GM10847 (cell line): ENCODE data around the gene ANO2.

Experiments used
- POLR2A ChIP-seq: IDR thresholded peaks from 2 replicates; pipeline ENCODE4 v1.6.1; 2011; ENCODE audit not compliant: insufficient read length; ENCODE audit errors: extremely low read depth

The ANO2 gene

DNA sequence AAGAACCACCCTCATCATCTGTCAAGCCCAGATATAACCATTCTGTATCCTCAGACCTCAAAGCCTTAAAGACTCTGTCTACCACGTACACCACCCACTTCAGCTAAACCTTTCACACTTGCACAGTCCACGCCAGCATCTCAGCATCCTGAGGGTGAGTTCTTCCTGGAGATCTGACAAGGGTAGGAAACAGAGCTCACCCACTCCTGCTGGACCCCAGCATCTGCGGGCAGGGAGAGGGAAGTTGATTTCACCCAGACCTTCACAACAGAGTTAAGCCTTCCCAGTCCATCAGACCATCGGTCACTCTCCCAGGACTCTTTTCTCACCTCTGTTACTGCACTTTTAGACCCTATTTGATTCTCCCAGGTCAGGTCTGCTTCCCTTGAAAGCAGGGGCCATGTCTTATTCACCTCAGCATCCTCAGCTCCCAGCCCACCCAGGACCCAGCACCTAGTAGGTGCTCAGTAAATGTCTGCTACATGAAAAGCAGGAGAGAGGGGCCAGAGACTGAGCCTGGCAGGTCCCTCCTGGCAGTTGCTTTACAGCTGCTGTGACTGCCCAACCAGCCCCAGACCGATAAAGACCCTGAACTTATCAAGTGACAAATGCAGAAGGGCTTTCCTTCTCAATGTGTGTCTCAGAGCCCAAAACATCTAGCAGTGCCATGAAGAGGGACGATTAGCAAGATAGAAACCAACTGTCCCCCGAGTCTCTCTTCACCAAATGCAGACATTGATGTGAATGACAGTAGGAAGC lies 34.1 kb downstream of the ANO2 start:
- no peak for TF ChIP-seq POLR2A

DNA sequence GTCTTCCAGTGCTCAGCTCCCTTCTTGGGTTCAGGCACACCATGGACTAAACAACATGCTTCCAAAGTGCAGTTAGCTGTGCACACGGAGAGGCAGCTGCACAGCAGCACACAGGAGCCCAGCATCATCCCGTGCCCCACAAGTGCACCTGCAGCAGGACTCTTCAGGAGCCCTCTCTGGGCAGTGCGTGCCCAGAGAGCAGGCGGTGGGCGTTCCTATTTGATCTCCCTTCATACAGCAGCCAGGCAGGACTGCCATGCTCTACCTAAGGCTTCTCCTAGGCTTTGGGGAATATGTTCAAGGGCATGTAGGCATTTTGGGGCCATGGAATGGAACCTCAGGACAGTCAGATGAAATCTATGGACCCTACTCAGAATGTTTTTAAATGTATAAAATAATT lies 35.5 kb downstream of the ANO2 start:
- TF ChIP-seq POLR2A = no peak

DNA sequence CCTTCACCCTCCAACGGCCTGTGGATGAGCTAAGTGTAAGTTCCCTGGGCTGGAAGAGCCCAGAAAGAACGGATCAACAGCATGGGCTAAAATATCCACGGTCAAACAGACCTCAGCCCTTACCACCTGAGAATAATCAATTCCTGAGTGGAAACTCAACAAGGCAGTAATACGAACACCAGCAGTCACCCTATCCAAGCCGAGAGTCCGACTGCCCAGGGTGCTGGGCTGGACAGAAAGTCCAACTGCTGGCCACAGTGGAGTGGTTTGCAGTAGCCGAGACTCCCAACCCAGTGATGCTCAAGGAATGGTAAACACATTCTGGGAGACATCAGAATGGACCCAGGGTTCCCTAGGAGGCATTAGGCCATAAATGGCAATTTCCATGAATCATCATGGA lies 36.8 kb downstream of the ANO2 start:
- TF ChIP-seq POLR2A = no peak

DNA sequence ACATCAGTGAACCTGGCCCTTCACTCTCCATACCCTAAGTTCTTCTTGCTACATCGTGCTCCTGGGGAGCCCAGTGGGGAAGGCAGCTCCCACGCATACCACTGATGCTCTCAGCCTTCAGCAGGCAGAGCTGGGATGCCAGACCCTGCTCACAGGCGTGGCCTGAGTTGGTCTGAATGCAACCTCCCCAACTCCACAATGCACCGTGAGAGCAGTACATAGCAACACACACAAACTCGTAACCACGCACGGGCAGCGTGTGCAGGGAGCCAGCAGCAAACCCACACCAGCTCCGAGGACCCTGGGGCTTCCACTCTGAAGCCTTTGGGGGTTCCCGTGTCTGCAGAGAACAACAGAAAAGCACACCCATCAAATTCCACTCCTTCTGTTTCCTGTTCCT lies 37.3 kb downstream of the ANO2 start:
- TF ChIP-seq POLR2A = no peak

DNA sequence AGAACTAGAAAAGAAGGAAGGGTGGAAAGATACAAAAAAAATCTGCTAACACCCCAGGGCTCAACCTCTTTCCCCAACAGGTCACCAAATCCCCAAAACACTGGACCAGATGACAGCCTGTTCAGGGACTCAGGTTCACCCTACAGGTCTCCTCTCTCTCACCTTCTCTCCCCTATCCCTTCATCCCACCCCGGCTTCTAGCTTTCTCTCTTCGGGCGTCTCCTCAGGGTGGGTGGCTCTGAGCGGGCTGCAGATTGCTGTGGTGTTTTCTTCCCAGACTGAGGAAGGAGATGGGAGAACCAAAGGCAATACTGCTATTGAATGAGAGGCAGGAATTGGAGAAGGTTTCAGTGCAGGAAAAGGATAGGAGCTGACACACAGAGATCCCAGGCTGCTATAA lies 39.3 kb downstream of the ANO2 start:
- no peak for TF ChIP-seq POLR2A

DNA sequence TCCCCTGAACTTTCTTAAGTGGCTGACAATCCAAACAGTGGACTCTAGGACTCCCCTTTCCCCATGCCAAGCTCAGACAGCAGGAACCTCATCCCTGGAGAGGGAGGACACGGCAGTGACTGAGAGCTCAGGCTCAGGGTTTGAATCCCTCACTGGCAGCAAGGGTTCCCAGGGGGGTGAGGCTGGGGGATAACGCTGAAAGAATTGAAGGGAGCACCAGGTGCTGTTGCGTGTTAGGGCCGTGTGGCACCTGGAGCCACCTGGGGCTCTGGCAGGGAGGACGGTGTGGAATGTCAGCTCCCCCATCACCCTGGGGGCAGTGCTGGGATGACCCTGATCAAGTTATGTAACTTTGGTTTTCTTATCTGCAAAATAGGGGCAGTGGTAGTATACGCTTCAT lies 40.1 kb downstream of the ANO2 start:
- TF ChIP-seq POLR2A = no peak

DNA sequence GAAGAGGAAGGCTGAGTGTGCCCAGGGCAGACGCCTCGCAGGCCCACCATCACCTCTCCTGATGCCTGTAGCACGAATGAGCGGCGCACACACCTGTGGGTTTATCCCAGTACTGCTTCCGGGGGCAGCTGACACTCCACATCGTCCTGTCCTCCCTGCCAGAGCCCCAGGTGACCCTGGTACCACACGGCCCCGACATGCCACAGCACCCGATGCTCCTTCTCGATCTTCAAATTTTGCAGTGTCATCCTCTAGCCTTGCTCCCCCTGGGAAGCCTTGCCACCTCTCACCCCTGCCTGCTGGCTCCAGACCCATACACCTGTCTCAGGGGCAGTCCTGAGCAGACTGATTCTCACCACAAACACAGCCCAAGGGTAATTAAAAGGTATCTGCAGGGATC lies 40.6 kb downstream of the ANO2 start:
- TF ChIP-seq POLR2A = no peak

DNA sequence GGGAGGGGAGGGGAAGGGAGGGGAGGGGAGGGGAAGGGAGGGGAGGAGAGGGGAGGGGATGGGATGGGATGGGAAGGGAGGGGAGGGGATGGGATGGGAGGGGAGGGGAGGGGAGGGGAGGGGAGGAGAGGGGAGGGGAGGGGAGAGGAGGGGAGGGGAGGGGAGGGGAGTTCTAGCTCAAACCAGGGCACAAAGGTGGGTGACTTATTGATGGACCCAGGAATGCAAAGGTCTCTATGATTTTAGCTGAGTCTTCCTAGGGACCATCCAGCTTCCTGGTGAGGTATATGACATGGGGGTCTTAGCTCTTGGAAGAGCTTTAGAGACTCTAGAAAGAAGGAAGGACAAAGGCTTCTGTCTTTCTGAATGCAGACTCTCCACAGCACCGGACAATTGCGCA lies 42.3 kb downstream of the ANO2 start:
- TF ChIP-seq POLR2A = no peak

DNA sequence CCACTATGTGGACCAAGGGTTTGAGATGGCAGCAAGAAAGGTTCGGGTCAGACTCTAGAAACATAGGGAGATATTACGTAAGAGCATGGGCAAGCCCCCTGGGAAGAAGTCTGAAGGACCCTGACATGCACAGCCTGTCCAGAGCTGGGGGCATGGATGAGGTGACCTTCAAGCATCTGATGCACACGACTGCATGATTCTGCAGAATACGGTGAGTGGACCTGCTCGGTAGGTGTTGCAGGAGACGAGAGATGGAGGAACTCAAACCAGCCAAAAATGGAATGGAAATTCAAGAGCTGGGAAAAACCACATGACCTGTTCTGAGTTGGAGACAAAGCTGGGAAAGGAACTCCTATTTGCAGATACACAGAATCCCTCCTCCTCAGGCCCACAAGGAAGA lies 43.6 kb downstream of the ANO2 start:
- no peak for TF ChIP-seq POLR2A

DNA sequence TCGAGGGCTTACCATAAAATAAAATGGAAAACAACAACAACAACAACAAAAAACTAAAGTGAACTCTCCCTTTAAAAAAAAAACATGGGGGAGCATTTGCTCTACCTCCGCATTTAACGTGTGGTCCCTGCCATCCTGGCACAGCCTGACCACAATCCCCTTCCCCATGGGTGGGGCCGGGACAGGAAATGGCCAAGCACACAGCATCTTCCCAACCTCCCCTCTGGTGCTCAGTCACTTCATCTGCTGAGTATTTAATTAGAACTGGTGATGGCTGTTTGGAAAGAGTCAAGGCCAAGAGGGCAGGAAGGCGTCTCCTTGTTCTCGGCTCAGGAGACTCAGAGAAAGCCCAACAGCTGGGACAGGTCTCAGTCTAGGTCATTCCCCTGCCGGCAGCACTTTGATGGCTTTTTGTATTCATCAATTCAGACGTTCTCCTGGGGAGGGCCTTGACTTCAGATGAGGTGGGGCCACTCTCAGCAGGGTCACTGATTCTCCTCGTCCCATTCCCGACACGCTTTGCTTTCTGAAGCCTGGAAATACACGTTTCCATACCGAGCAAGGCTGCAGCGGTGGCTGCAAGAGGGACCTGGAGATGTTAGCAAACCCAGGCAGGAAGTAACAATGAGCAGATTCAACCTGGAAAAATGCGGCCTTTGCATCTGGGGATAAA lies 44.4 kb downstream of the ANO2 start:
- TF ChIP-seq POLR2A = no peak

DNA sequence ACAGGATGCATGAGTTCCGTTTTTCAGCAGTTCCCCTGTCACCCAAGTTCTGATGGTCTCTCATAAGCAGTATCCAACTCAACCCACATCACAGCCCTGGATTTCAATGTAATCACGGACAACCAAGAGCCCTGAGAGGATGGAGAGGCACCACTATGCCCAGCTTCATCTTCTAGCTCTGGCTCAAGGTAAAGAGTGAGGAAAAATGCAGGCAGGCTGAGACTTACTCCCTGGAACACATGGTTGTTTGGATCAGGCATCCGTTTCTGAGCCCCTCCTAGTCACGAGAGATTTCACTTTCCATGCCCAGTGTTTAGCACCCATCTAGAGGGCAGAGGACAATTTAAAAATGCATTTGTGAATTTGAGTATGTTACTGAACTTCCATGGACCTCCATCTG lies 45.0 kb downstream of the ANO2 start:
- TF ChIP-seq POLR2A = no peak

DNA sequence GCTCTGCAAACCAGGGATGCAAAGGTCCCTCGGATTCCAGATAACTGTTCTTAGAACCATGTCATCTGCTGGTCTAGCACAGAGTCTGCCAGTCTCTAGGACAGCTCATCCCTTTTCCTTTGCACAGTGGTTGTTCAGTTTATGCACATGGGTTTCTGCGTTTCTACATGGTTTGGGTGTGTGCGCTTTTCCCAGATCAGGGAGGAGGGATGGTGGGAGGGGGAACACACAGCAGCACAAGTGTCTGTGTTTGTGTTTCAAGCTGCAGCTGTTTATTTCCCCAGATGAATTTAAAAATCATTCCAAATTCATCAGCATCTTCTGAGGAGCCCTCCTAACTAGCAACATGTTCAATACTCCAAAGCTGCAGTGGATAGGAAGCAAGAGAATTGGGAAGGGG lies 45.4 kb downstream of the ANO2 start:
- TF ChIP-seq POLR2A = no peak

DNA sequence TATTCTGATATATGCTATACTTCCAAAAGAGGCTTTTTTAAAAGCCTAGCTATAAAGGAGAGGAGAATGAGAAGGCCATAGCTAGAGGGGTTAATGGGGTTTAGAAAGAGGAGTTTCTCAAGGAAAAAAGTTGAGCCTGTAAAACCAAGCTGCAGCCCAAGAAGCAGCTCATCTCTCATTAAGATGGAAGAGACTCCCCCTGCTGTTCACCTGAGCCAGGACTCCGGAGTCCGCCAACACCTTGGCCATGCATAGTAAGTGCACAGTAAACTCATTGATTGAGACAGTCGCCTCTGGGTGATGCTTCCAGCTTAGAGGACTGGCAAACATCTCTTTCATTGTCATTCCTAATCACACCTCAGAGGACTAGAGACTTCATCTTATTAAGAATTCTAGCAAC lies 46.2 kb downstream of the ANO2 start:
- TF ChIP-seq POLR2A = no peak

DNA sequence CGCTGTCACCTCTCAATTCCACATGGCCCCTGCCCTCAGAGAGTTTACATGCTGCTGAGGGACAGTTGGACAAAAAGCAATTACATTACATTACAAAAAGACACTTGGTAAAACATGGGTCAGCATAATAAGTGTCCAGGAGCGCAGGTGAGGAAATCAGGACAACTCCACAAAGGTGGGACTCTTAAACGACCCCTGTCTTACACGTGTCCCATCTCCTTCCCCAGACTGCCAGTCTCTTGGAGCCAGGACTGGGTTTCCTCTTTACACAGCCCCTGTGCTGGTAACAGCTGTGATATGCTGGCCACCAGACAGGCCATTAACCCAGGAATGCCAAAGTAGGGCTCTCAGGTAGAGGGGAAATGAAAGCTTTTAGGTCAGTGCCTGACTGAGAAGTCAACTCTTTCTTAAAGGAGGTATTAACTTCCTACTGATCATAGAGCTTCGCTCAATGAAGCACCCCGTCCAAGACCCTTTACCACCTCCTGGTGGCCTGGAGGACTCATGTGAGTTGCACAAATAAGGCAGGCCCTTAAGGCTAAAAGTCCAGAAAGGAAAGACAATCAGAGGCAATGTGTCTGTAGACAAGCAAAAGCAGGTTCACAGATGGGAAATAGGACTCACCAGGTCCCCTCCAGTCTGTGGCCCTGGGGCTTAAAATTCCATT lies 55.5 kb downstream of the ANO2 start:
- no peak for TF ChIP-seq POLR2A

DNA sequence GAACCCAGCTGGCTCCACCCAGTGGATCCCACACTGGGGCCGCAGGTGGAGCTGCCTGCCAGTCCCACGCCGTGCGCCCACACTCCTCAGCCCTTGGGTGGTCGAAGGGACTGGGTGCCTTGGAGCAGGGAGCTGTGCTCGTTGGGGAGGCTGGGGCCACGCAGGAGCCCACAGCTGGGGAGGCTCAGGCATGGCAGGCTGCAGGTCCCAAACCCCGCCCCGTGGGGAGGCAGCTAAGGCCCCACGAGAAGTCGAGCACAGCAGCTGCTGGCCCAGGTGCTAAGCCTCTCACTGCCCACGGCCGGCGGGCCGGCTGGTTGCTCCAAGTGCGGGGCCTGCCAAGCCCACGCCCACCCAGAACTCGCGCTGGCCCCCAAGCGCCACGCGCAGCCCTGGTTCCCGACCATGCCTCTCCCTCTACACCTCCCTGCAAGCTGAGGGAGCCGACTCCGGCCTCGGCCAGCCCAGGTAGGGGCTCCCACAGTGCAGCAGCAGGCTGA lies 56.2 kb downstream of the ANO2 start:
- no peak for TF ChIP-seq POLR2A

DNA sequence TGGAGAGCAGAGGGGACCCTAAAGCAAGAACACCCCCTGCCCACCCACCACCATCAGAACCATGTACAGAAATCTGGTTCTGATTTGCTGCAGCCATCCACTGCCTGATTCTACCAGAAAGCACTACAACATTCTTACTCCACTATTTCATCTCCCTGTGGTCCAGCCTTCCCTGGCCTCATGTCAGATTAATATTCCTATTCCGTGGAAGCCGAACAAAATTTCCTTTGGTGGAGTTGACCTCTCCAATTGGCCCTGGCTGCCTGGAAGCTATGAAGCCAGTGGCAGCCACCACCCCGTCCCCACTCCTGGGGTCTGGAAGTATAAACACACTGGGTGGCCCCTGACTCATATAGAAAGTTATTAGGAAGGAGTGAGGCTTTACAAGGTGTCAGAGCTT lies 60.2 kb downstream of the ANO2 start:
- no peak for TF ChIP-seq POLR2A
